Thyroid gland (tissue), 4 donors: ENCODE measurements around the gene MAEA. TPM values are rescaled to one million over a fixed set of nuclear protein-coding genes. Genes with fewer than 3 reads are reported as not detected.

Experiments
- DNase-seq, 2 donors: peaks; one replicate each; pipeline ENCODE4 v3.0.0-alpha.2; 2019
- H3K27ac ChIP-seq, 3 donors: fragments of 200-600 bp; sonication (generic); 1 replicate in 2 of 3; 2 replicates in 1 of 3; pipeline ENCODE4 v1.5.1; 2016 to 2019; ENCODE audit warnings: mild to moderate bottlenecking in 1 of 3, moderate library complexity in 1 of 3
- H3K27me3 ChIP-seq: fragments of 200-600 bp; sonication (generic); one replicate; pipeline ENCODE4 v1.5.1; 2019
- H3K36me3 ChIP-seq, 2 donors: fragments of 200-600 bp; sonication (generic); one replicate each; pipeline ENCODE4 v1.5.1; 2016 to 2019
- H3K4me1 ChIP-seq, 2 donors: fragments of 200-600 bp; sonication (generic); one replicate each; pipeline ENCODE4 v1.5.1; 2017 to 2019
- H3K4me3 ChIP-seq, 3 donors: fragments of 200-600 bp; sonication (generic); replicated peaks in 1 of 3; 1 replicate in 2 of 3; 2 replicates in 1 of 3; pipeline ENCODE4 v1.5.1; 2016; ENCODE audit warnings: mild to moderate bottlenecking in 1 of 3
- H3K9me3 ChIP-seq: fragments of 200-600 bp; sonication (generic); one replicate; pipeline ENCODE4 v1.5.1; 2017
- POLR2A ChIP-seq, 2 donors: fragments of 450-650 bp; IDR thresholded peaks; one replicate each; pipeline ENCODE4 v1.6.1; 2017; ENCODE audit warnings: antibody characterized with exemption in 2 of 2, mild to moderate bottlenecking in 2 of 2, moderate library complexity in 1 of 2
- WGBS, 2 donors: methylation state at CpG; one replicate each; pipeline ENCODE4 v1.1.5; 2017; 5-methylcytosine and 5-hydroxymethylcytosine counted together
- intact Hi-C: fragments of 100-400 bp; cut with DNase I; formaldehyde crosslinking; loops from one replicate; pipeline ENCODE4 v1.15.1; 2023
- total RNA-seq, 4 donors: library from RNA; depleted of rRNA; stranded (reverse); fragments of >200 nt; gene quantifications; one replicate each; pipeline ENCODE4 v1.2.3, GENCODE V29; 2016
- TF ChIP-seq, protein P1 (sequence below), 6 experiments: fragments of 200-600 bp in 3 of 6; fragments of 450-650 bp in 3 of 6; sonication (generic) in 3 of 6; IDR thresholded peaks; one replicate each; pipeline ENCODE4 v1.5.1; 2016 to 2019; ENCODE audit warnings: antibody characterized with exemption in 6 of 6, mild to moderate bottlenecking in 2 of 6, inconsistent platforms in 1 of 6, moderate library complexity in 1 of 6

The MAEA gene
- total RNA-seq, 4 donors from 2014 or later = 85.3 to 99.5 (median 87.3) TPM

DNA sequence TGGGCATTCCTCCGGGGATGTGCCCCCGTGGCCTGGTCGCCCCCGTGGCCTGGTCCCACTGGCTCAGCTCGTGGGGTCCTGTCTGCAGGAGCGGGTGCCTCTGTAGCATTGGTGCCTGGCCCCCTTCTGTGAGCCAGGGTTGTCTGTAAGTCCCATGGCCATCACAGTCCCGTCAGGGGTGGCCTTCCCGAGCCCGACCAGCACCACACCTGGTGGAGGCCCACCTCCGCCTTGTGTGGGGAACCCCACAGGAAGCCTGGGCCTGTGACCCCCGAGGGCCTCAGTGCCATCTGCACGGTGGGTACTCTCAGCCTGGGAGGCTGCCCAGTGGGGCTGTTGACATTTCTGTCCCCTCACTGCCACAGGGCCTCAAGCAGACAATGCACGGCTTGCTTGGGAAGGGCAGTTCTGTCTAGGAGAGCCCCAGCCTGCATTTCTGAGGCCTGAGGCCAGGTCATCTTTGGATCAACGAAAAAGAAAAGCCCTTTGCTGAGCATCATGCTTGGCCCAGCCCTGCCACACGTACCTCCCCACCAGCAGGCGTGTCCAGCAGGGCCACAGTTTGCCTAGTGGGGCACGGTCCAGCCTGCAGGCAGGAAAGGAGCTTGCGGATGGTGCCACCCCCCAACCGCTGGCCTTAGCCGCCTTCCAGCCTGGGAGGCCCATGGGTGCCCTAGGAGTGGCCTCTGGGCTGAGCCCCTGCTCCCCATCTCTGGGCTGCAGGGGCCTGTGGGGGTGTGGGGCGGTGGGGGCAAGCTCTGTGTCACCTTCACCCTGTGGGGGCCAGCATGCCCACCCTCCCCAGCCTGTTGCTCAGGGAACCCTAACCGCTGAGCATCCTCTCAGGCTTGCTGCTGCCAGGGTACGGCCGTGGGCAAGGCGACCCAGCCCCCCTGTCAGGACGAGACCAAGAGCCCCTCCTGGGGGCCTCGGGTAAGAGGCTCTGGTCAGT is 93.4 kb downstream of the MAEA start:
- no peak for TF ChIP-seq POLR2A (IDR thresholded peaks at IDR 0.05)
- TF ChIP-seq, protein P1, sequence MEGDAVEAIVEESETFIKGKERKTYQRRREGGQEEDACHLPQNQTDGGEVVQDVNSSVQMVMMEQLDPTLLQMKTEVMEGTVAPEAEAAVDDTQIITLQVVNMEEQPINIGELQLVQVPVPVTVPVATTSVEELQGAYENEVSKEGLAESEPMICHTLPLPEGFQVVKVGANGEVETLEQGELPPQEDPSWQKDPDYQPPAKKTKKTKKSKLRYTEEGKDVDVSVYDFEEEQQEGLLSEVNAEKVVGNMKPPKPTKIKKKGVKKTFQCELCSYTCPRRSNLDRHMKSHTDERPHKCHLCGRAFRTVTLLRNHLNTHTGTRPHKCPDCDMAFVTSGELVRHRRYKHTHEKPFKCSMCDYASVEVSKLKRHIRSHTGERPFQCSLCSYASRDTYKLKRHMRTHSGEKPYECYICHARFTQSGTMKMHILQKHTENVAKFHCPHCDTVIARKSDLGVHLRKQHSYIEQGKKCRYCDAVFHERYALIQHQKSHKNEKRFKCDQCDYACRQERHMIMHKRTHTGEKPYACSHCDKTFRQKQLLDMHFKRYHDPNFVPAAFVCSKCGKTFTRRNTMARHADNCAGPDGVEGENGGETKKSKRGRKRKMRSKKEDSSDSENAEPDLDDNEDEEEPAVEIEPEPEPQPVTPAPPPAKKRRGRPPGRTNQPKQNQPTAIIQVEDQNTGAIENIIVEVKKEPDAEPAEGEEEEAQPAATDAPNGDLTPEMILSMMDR (IDR thresholded peaks at IDR 0.05) = no peak
- no peaks in the 10 kb centered on the region for H3K27me3 ChIP-seq
- H3K4me3 ChIP-seq = no peak overlapping the region
- intact Hi-C loops = no loop called here
- WGBS, 2 donors = 91 to 92% methylated on average over 14 to 19 of the region's 27 CpGs
- H3K27ac ChIP-seq = no peak overlapping the region
- H3K4me1 ChIP-seq = no peaks in the 10 kb centered on the region
- no peaks in the 10 kb centered on the region for H3K9me3 ChIP-seq
- DNase-seq = no peak
- H3K36me3 ChIP-seq = peaks cover 5 to 13% of the 10 kb centered on the region in 2 donors

DNA sequence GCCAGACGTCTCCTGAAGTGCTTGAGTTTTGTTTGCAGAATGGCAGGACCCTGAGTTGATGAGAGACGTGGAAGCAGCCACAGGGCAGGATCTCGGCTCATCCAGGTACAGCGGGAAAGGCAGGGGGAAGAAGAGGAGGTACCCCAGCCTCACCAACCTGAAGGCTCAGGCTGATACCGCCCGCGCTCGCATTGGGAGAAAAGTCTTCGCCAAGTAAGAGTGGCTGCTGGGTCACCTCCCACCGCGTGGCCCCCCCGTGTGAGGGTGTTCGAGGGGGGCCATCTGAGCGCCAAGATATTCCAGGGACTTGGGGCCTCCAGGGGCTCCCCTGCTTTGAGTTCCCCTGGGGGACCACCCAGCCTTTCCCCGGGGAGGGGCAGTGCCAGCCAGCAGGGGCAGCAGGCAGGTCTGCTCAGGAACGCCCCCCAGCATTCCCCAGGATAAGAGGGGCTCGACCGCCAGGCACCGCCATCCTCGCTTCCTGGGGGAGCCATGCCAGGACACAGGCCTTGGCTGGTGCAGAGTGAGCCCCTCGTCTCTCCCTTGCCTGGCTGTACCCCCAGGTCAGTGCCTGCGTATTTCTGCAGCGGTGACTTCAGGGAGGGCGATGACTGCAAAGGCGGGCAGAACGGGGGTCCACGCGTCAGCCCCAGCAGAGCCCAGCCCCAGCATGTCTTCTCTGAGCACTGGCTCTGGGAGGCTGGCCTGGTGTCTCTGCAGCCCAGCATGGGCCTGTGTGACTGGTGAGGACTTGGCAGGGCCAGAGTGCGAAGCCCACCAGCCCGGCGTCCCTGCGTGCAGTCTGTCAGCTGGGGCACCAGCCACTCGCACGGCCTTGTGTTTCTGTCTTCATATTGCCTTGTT is 94.3 kb downstream of the MAEA start:
- intact Hi-C loops = no loop called here
- TF ChIP-seq, protein P1 (IDR thresholded peaks at IDR 0.05) = no peak
- no peak for TF ChIP-seq POLR2A (IDR thresholded peaks at IDR 0.05)
- H3K27me3 ChIP-seq = no peaks in the 10 kb centered on the region
- WGBS, 2 donors = 95 to 97% methylated on average over 15 to 28 of the region's 34 CpGs
- no peaks in the 10 kb centered on the region for H3K4me1 ChIP-seq
- H3K9me3 ChIP-seq = no peaks in the 10 kb centered on the region
- DNase-seq = no peak
- H3K27ac ChIP-seq = no peak overlapping the region
- peaks cover 5 to 13% of the 10 kb centered on the region in 2 donors for H3K36me3 ChIP-seq
- no peak overlapping the region for H3K4me3 ChIP-seq

DNA sequence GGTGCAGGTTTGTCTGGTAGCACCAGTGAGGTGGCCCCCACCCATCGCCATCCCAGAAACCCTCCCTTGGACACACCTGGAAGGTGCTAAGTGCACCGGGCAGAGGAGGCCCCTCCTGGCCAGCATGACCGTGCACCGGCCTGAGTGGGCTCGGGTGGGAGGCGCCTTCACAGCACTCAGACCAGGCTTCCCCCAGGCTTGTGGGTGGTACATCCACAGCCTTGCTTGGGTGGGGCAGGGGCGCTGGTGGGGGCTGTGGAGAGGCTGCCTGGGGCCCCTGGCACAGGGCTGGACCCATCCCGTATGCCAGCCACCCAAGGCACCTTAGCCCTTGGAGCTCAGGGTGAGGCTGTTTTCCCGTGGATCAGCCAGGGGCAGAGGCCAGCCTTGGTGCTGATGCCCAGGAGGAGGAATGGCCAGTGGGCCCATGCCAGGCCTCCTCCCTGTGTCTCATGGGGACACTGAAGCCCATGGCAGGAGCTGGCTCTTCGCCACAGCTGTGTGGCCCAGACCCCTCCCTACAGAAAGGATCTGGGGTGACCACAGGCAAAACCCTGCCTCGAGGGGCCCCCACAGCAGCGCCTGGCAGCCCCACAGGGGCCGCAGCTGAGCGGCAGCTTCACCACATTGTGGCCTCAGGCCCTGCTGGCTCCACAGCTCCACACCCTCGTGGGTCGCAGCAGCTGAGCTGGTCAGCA is 95.1 kb downstream of the MAEA start:
- no peak for TF ChIP-seq POLR2A (IDR thresholded peaks at IDR 0.05)
- TF ChIP-seq, protein P1 (IDR thresholded peaks at IDR 0.05) = no peak
- peaks cover 5 to 13% of the 10 kb centered on the region in 2 donors for H3K36me3 ChIP-seq
- no peak for DNase-seq
- H3K27ac ChIP-seq = no peak overlapping the region
- no peaks in the 10 kb centered on the region for H3K4me1 ChIP-seq
- H3K4me3 ChIP-seq = no peak overlapping the region
- 90 to 92% methylated on average over 2 to 4 of the region's 16 CpGs for WGBS, 2 donors
- no peaks in the 10 kb centered on the region for H3K9me3 ChIP-seq
- no peaks in the 10 kb centered on the region for H3K27me3 ChIP-seq
- intact Hi-C loops = no loop called here

DNA sequence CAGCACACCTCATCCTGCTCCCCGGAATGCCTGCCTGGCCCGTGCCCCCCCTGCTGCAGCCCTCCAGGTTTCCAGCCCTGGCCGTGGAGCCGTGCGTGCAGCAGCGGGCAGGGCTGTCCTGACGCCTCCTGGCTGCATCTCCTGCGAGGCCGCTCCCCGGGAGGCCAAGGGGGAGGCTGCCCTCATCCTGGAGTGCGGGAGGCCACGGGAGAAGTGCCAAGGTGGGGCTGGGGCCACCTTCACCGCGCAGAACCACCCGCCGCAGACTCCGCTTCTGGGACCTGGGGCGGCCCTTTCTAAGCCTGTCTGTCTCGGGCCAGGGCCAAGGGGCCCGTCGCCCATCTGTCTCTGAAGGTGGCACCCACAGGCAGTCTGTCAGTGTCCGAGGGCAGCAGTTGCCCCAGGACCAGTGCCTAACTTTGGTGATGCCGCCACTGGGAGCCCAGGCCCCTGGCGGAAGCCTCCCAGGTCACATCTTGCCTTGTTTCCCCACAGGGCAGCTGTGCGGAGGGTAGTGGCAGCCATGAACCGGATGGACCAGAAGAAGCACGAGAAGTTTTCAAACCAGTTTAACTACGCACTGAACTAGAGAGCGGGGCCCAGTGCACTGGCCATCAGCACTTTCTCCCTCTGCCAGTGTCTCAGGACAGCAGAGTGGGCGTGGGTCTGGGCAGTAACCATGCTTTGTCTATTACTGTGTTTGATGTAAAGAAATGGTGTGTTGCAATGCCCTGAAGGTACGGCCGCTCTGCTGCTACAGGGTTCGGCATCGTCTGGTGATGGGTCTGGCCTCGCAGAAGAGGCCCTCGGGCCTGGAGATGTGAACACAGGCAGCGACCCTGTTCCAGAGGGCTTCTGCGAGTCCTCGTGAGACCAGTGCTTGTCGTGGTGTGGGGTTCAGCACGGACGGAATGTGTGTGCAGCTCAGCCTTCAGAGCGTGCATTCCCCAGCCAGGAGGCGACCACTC is 96.0 kb downstream of the MAEA start:
- Histone ChIP-seq H3K27ac (no peak overlapping the region), H3K36me3 (peaks cover 5 to 13% of the 10 kb centered on the region in 2 donors), H3K27me3 (no peaks in the 10 kb centered on the region), H3K4me3 (no peak overlapping the region), H3K9me3 (no peaks in the 10 kb centered on the region), H3K4me1 (no peaks in the 10 kb centered on the region)
- TF ChIP-seq, protein P1 (IDR thresholded peaks at IDR 0.05) = no peak
- TF ChIP-seq POLR2A (IDR thresholded peaks at IDR 0.05) = no peak
- 94% methylated on average over 20 to 26 of the region's 44 CpGs for WGBS, 2 donors
- intact Hi-C loops = no loop called here
- DNase-seq = no peak
